DMS153 (cell line): ENCODE measurements around the gene CPPED1.
A peak's percentile ranks its signal among the peaks of the same experiment; 100 is the strongest.
"Not testable (repeated sequence)": the region's sequence is repeated elsewhere in the genome, so short reads cannot be mapped to it uniquely, and the experiment has no call there.

ENCODE experiments used
- DNase-seq: peaks from one replicate; lab custom pipeline; 2025; lab: John Stamatoyannopoulos, UW

CPPED1 gene, protein sequence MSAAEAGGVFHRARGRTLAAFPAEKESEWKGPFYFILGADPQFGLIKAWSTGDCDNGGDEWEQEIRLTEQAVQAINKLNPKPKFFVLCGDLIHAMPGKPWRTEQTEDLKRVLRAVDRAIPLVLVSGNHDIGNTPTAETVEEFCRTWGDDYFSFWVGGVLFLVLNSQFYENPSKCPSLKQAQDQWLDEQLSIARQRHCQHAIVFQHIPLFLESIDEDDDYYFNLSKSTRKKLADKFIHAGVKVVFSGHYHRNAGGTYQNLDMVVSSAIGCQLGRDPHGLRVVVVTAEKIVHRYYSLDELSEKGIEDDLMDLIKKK

DNA sequence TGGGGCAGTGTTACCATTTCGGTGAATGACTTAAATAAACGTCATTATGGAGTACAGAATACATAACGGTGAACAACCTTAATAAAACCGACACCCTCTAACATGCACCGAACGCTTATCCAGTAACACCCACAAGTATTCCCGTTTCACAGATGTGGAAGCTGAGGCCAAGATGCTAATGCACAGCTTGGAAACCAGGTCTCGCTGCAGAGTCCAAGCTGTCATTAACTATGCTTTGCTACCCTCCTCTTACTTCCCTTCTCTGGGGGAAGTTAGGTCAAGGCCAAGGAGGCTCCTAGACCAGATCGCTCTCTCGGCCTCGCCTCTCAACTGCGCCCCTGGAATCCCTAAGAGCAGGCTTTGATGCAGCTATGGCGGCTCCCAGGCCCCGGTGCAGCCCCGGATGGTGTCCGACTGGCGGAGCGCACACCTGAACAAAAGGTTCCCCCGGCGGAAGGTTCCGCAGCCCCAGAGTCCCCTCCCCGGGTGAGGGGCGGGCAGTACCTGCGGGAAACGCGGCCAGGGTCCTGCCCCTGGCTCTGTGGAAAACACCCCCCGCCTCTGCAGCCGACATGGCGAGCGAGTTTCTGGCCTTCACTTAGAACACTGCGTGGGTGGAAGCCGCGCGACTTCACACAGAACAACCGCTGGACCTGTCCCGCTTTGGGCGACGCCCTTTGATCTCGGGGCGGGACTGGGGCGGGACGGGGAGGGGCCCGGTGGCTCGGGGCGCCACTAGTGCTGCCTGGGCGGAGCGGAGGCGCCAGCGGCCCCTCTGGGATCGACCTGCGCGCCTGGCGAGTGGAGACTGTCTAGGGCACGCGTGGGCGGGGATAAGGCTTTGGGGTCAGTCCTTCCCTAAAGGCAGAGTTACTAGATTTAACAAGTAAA lies at the start of gene CPPED1:
Gene CPPED1, minus strand, starts transcription at position 685 of the 891 bp plus-strand sequence. Its CDS starts 111 bp downstream, at position 574.
- peak; percentile 85 for DNase-seq

DNA sequence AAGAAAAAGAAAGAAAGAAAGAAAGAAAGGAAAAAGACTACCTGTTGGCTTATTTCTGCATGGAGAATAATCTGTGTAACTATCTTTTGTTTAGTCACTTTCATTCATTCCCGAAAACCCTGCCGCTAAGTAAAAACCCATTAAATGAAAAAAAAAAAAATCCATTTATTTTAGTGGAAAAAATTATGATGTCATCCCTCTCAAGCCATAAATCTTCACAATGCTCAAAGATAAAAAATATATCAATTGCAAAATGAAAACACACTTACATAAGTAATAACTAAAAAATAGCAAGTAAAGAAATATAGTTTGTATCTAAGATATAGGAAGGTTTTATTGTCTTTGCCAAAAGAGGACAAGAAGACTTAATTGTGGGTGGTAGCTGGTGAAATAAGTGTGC lies 46.5 kb upstream of the CPPED1 start:
- DNase-seq, result no peak

DNA sequence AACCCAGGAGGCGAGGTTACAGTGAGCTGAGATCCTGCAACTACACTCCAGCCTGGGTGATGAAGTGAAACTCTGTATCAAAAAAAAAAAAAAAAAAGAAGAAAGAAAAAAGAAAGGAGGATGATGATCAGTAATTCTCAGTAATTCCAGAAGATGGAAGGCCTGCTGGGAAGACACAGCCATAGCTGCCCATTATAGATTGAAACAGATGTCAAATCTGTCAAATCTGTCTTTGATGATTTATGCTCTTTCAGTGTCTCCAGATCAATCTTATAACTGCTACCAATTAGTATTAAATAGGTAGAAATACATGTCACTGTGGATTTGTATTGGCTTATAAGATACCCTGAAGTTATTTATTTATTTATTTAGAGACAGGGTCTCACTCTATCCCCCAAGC lies 42.9 kb upstream of the CPPED1 start:
- DNase-seq, result no peak

DNA sequence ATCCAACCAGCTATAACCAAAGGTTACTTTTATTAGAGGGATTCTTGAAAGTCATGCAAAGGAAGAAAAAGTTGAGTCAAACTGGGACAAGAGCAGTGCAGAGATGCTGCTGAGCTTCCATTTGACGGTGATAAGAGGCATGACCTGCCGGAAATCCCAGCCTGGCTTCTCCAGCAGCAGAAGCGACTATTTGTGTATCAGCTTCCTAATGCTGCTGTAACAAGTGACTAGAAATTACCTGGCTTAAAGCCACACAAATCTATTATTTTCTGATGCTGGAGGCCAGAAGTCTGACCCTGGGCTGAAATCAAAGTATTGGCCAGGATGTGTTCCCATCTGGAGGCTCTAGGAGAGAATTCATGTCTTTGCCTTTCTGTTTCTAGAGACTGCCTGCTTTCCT lies 41.6 kb upstream of the CPPED1 start:
- no peak for DNase-seq

DNA sequence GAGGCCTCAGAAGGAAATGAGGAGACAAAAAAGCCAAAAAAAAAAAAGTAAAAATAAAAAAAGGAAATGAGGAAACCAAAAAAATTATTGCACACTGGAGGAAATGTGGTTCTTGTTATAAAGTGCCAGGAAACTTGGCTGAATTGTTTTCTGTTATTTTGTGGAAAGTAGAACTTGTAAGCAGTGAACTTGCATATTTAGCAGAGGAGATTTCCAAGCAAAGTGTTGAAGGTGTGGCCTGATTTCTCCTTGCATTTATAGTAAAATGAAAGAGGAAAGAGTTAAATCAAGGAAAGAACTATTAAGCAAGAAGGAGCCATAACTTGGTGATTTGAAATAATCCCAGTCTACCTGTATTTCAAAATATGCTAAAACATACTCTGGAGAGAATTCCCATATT lies 34.1 kb upstream of the CPPED1 start:
- no peak for DNase-seq

DNA sequence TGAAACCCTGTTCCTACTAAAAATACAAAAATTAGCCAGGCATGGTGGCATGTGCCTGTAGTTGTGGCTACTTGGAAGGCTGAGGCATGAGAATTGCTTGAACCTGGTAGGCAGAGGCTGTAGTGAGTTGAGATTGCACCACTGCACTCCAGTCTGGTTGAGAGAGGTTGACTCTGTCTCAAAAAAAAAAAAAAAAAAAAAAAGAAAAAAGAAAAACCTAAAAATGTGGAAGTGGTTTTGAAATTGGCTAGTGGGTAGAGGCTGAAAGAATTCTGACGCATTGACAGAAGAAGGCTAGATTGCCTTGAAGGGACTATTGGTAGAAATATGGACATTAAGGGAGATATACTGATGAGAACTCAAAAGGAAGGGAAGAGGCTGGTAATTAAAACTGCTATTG lies 33.6 kb upstream of the CPPED1 start:
- no peak for DNase-seq

DNA sequence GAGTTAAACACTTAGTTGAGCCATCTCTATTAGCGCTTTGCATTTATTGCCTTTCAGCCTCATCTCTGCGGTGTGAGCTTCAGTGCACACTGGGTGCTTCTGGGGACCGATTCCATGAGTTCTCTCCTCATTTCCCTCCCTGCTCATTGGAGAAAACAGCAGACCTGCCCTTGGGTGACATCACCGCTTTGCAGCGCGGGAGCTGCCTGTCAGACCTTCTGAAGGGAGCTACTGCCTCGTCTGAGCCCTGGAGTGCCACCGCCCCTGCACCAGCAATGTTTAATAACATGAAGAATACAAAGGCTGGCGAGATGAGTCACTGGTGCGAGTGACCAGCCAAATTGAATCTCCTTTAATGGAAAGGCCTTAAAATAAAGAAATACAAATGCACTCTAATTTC lies 30.2 kb upstream of the CPPED1 start:
- peak; percentile 80 for DNase-seq

DNA sequence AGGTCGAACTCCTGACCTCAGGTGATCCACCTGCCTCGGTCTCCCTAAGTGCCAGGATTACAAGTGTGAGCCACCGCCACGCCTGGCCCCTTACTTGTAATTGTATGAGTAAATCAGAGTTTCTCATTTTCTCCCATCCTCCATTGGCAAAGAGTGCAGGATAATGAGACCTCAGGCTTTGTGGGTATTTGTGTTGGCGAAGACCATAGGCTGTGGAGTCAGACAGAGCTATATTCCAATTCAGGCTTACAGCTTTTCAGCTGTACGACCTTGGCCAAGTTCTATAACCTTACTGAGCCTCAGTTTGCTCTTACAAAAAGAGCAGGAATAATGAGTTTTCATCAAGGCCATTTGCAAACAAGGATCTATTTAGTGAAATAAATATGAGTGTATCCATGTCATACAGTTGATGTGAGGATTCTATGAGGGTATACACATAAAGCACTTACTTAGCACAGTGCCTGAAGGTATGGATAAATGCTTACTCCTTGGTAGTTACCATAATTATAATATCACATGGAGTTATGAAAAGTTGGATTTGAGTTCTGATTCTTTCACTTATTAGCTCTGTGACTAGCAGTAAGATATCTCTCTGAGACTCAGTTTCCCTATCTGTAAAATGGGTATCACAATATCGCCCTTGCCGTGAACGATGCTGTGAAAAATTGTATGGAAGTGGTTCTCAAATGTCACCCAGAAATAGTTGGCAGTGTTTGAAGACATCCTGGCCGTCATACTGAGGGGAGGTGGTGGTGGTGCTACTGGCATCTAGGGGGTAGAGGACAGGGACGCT lies 25.6 kb upstream of the CPPED1 start:
- DNase-seq, result no peak

DNA sequence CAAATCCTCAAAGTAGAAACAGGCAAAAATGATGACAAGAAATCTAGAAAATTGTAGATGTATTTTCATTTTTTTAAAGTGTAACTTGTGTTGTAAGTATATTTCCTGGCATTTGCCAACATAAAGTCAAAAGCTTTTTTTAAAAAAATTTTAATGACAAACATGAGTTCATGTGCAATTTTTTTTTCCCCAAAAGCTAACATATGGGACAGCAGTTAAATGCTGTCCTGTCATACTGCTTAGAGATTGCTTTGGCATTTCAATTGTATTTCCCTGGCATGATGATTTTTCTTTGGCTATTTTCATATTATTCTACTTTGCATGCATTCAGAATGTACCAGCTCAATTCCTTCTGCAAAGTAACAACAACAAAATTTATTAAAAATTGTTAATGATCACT lies 24.5 kb upstream of the CPPED1 start:
- no peak for DNase-seq

DNA sequence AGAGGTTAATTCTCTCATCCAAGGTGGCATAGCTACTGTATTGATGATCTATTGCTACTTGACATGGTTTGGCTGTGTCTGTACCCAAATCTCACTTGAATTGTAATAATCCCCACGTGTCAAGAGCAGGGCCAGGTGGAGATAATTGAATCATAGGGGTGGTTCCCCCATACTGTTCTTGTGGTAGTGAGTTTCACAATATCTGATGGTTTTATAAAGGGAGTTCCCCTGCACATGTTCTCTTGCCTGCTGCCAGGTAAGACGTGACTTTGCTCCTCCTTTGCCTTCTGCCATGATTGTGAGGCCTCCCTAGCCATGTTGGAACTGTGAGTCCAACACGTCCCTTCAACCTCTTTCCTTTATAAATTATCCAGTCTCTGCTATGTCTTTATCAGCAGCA lies 22.9 kb upstream of the CPPED1 start:
- no peak for DNase-seq

DNA sequence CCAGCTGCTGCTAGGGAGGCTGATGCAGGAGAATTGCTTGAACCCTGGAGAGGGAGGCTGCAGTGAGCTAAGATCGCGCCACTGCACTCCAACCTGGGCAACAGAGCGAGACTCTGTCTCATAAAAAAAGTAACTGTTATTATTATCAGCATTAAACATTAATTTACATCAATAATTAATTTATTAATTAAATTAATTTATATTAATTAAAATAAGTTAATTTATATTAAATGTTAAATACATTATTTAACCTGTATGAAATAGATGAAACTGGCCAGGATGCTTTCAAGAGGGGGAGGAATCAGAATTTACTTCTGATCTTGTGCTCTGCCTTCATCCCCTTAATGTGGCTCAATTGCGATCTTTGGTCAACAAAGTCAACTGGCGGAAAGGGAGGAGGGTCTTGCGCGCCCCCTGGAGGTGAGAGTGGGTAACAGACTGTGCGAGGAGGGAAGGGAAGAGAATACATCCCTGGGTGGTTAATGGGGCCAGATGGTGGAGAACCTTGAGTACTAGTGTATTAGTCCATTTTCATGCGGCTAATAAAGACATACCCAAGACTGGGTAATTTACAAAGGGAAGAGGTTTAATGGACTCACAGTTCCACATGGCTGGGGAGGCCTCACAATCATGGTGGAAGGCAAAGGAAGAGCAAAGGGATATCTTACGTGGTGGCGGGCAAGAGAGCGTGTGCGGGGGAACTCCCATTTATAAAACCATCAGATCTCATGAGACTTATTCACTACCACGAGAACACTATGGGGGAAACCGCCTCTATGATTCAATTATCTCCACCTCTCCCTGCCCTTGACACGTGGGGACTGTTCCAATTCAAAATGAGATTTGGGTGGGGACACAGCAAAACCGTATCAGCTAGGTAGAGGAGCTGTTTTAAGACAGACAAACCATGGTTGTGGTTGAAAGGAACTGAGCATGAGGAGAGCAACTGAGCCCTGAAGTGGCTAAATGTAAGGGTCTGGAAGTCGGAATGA lies 15.7 kb upstream of the CPPED1 start:
- DNase-seq, result no peak

DNA sequence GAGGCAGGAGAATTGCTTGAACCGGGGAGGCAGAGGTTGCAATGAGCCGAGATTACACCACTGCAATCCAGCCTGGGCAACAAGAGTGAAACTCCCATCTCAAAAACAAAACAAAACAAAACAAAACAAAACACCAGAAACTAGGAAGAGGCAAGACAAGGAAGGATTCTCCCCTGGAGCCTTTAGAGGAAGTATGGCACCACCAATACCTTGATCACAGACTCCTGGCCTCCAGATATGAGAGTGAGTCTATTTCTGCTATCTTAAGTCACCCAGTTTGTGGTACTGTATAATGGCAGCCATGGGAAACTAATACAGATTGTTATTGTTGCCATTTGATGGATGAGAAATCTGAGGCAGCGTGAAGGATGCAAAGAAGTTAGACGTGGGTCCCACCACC lies 14.6 kb upstream of the CPPED1 start:
- no peak for DNase-seq

DNA sequence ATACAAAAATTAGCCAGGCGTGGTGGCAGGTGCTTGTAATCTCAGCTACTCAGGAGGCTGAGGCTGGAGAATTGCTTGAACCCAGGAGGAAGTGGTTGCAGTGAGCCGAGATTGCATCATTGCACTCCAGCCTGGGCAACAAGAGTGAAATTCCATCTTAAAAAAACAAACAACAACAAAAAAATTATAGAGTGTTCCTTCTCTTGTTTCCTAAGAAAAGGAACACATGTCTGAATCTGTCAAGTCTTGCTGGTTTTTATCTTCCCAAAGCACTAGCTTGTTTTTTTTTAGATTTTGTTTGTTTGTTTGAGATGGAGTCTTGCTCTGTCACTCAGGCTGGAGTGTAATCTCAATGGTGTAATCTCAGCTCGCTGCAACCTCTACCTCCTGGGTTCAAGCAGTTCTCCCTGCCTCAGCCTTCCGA lies 13.1 kb upstream of the CPPED1 start:
- DNase-seq, result not testable (repeated sequence)

DNA sequence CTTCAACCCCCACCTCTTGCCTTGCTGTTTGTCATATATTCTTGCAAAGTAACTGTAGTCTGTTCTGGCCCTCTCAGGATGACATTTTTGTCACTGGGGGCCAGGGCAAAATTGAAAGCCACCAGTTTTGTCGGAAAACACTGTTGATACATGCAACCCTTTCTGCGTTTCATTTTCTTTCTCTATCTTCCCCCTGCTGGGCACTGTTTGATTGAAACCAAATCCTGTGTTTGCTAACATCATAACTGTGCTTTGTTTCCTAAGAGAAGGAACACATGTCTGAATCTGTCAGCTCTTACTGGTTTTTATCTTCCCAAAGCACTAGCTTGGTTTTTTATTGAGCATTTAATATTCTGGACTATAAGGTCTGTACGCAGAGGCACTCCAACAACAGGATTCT lies 11.7 kb upstream of the CPPED1 start:
- DNase-seq, result no peak

DNA sequence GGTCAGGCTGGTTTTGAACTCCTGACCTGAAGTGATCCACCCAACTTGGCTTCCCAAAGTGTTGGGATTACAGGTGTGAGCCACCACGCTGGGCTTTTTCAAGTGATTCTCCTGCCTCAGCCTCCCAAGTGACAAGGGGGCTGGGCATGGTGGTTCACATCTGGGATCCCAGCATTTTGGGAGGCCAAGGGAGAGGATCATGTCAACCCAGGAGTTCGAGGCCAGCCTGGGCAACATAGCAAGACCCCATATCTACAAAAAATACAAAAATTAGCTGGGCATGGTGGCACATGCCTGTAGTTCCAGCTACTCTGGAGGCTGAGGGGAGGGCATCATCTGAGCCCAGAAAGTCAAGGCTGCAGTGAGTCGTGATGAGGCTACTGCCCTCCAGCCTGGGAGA lies 10.0 kb upstream of the CPPED1 start:
- DNase-seq, result not testable (repeated sequence)

DNA sequence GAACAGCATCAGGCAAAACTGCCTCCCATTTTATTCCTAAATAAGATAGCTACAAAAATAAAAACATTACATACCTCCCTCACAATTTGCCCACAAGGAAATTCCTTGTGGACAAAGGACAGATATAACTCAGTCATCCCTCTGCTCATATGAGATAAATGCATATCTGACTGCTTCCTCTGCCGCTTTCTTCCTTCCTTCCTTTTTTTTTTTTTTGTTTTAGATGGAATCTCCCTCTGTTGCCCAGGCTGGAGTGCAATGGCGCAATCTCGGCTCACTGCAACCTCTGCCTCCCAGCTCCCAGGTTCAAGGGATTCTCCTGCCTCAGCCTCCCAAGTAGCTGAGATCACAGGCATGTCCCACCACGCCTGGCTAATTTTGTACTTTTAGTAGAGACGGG lies 9.6 kb upstream of the CPPED1 start:
- not testable (repeated sequence) for DNase-seq

DNA sequence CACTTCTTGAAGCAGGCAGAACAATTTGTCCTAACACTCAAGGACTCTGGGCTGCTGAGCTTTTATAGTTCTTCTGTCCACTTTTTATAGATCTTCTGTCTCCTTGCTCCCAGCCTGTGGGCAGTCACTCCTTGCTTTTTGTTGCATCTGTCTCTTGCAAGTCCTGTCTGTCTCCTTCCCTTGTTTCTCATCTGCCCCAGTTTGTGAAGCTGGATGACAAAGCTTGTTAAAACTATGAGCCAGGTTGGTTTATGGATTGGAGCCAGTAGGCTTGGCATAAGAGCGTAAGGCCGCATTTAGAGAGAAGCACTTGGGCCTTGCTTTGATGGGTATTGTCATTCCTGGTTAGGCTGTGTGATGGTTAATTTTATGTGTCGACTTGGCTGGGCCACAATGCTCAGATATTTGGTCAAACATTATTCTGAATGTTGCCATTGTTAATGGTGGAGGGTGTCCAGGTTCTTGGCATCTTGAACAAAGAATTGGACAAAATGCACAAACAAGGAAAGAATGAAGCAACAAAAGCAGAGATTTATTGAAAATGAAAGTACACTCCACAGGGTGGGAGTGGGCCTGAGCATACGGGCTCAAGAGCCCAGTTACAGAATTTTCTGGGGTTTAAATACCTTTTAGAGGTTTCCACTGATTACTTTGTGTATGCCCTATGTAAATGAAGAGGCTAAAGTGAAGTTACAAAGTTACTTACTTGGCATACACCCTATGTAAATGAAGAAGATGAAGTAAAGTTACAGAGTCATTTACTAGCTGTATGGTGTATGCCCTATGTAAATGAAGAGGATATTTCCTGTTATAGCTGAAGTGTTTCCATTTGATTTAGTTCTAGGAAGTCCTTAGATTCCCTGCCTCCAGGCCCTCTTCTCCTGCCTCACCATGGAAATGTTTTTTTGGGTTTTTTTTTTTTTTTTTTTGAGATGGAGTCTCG lies 8.0 kb upstream of the CPPED1 start:
- DNase-seq, result no peak

DNA sequence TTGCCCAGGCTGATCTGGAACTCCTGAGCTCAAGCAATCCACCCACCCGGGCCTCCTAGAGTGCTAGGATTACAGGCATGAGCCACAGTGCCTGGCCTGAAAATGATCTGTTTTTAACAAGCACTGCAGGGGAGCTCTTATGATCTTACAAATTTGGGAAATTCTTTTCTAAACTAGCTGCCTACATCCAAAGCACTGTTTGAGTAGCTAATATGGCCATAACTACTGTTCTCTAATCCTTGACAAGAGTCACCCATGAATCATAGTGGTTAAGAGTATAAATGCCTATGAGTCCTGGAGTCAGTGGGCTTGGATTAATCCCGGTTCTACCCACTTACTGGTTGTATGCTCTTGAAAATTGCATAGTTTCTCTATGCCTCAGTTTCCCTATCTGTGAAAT lies 1.4 kb upstream of the CPPED1 start:
- DNase-seq, result no peak

DNA sequence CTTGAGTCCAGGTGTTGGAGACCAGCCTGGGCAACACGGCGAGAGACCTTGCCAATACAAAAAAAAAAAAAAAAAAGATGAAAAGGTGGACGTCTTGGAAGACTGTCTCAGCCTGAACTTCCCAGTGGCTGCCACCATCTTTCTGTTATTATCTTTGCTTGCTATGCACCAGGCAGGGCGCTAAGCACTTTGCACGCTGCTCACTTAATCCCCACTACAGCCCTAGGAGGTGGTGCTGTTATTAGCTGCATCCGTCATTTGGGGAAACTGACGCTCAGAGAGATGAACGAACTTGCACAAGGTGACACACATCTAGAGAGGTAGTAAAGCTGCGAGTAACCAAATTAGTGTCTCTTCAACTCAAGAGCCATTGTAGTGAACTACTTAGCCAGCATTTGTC lies 708 bp upstream of the CPPED1 start:
- DNase-seq, result no peak

DNA sequence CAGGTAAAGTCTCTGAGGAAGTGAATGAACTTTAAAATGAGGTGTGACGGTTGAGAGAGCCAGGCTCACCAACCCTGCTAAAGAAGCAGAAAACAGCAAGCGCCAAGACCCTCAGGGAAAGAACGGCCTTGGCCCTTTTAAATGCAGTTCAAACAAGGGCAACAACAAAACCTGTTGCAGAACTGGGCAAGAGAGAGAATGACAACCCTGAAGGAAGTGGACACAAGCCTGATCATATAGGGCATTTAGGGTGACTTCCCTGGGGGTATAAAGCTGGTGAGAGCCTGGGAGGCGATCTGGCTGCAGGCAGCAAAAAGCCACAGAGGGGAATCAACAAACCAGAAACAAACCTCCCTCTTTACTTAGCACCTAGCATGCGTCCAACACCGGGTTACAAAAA lies 1.0 kb downstream of the CPPED1 start:
- no peak for DNase-seq
